Gastrocnemius medialis (tissue), 4 donors: ENCODE measurements around the gene SEMA6B. TPM values are rescaled to one million over a fixed set of nuclear protein-coding genes. Genes with fewer than 3 reads are reported as not detected.
A peak's percentile ranks its signal among the peaks of the same experiment; 100 is the strongest.

ENCODE experiments used
- ATAC-seq, 2 donors: fragments of 150-250 bp; one replicate each; pipeline ENCODE4 v1.9.1; 2016
- DNase-seq, 2 donors: peaks; one replicate each; pipeline ENCODE4 v3.0.0-alpha.2; 2019
- H3K27ac ChIP-seq, 4 donors: fragments of 200-600 bp; sonication (generic); 1 replicate in 1 of 4; 2 replicates in 3 of 4; pipeline ENCODE4 v1.5.1; 2016 to 2018; ENCODE audit warnings: mild to moderate bottlenecking in 2 of 4, moderate library complexity in 1 of 4
- H3K27me3 ChIP-seq, 3 donors: fragments of 200-600 bp; sonication (generic) in 2 of 3; 1 replicate in 1 of 3; 2 replicates in 2 of 3; pipeline versions ENCODE4 v1.5.1 to v1.6.0; 2016 to 2019; ENCODE audit warnings: mild to moderate bottlenecking in 1 of 3, moderate library complexity in 1 of 3
- H3K36me3 ChIP-seq, 2 donors: fragments of 200-600 bp; sonication (generic) in 1 of 2; one replicate each; pipeline ENCODE4 v1.5.1; 2017 to 2018
- H3K4me1 ChIP-seq, 2 donors: fragments of 200-600 bp; sonication (generic) in 1 of 2; one replicate each; pipeline ENCODE4 v1.5.1; 2016 to 2017; ENCODE audit warnings: mild to moderate bottlenecking in 2 of 2
- H3K4me3 ChIP-seq, 4 donors: fragments of 200-600 bp; sonication (generic) in 3 of 4; 1 replicate in 1 of 4; 2 replicates in 3 of 4; pipeline ENCODE4 v1.5.1; 2016 to 2019; ENCODE audit warnings: mild to moderate bottlenecking in 2 of 4
- H3K9me3 ChIP-seq, 3 donors: fragments of 200-600 bp; sonication (generic) in 2 of 3; 1 replicate in 1 of 3; 2 replicates in 2 of 3; pipeline ENCODE4 v1.5.1; 2016 to 2019
- POLR2A ChIP-seq, 2 donors: fragments of 450-650 bp; IDR thresholded peaks; one replicate each; pipeline ENCODE4 v1.6.1; 2017; ENCODE audit warnings: antibody characterized with exemption in 2 of 2, mild to moderate bottlenecking in 2 of 2, moderate library complexity in 2 of 2
- in situ Hi-C, 4 donors: fragments of 200-750 bp; cut with MboI; loops; one replicate each; pipeline versions ENCODE4 v1.15.0 to v1.8.0; 2017; ENCODE audit warnings: low sequenced_read_pairs in 4 of 4
- intact Hi-C: fragments of 100-400 bp; cut with DNase I; formaldehyde crosslinking; loops from one replicate; pipeline ENCODE4 v1.15.1; 2023; ENCODE audit warnings: low total_unique reads
- total RNA-seq, 4 donors: library from RNA; depleted of rRNA; stranded (reverse); fragments of >200 nt; gene quantifications; one replicate each; pipeline versions ENCODE4 v1.1.0 to v1.2.3, GENCODE V29; 2016
- TF ChIP-seq, protein P1 (sequence below), 5 experiments: fragments of 450-650 bp in 3 of 5; fragments of 200-600 bp in 2 of 5; sonication (generic) in 2 of 5; IDR thresholded peaks in 4 of 5; conservative IDR thresholded peaks in 1 of 5; 1 replicate in 4 of 5; 2 replicates in 1 of 5; pipeline ENCODE4 v1.5.1; 2016 to 2019; ENCODE audit warnings: antibody characterized with exemption in 5 of 5, mild to moderate bottlenecking in 3 of 5, moderate library complexity in 3 of 5

SEMA6B gene
- total RNA-seq, 4 donors from 2014 or later: 1.4 to 3.3 (median 2.6) TPM

DNA sequence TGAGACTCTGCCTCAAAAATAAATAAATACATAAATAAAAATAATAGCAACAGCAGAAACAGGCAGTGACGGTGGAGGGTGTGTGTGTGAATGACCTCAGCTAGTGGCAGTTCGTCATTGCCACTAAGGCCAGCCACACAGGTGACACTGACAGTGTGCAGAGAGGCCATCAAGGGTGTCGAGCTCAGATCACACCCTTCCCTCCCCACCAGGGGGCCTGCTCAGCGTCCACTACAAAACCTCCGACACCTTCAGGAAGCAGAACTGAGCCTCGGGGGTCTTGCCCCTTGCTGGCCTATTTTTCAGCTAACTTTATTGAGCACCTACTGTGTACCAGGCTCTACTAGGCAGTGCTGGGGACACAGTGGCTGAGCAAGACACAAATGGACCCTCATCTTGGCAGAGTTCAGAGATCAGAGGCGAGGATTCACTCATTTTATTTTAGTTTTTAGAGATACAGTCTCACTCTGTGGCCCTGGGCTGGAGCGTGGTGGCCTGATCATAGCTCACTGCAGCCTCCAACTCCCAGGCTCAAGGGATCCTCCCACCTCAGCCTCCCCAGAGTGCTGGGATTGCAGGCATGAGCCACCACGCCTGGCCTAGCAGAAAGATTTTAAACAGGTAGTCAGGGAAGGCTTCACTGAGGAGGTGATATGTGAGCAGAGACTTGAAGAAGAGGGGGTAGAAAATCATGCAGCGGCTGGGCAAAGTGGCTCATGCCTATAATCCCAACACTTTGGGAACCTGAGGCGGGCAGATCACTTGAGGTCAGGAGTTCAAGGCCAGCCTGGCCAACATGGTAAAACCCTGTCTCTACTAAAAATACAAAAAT, 30.3 kb upstream of the SEMA6B start:
- H3K27me3 ChIP-seq: peaks cover 10 to 14% (median 10%) of the 10 kb centered on the region in 3 donors
- no peak for DNase-seq
- no peak for ATAC-seq

DNA sequence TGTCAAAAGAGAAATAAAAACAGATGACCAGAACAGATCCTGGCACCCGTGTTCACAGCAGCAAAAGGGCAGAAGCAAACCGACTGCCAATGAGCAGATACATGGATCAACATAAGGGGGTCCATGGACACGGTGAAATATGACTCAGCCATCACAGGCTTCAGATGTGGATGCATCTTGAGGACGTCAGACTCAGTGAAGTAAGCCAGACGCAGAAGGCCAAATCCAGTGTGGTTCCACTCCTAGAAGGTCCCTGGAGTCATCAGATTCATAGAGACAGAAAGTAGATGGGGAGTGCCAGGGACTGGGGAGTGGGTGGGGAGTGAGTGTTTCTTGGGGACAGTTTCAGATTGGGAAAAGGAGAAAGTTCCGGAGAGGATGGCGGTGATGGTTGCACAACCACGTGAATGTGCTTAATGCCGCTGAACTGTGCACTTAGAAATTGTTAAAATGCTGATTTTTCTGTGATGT, 28.8 kb upstream of the SEMA6B start:
- TF ChIP-seq, protein P1, sequence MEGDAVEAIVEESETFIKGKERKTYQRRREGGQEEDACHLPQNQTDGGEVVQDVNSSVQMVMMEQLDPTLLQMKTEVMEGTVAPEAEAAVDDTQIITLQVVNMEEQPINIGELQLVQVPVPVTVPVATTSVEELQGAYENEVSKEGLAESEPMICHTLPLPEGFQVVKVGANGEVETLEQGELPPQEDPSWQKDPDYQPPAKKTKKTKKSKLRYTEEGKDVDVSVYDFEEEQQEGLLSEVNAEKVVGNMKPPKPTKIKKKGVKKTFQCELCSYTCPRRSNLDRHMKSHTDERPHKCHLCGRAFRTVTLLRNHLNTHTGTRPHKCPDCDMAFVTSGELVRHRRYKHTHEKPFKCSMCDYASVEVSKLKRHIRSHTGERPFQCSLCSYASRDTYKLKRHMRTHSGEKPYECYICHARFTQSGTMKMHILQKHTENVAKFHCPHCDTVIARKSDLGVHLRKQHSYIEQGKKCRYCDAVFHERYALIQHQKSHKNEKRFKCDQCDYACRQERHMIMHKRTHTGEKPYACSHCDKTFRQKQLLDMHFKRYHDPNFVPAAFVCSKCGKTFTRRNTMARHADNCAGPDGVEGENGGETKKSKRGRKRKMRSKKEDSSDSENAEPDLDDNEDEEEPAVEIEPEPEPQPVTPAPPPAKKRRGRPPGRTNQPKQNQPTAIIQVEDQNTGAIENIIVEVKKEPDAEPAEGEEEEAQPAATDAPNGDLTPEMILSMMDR (IDR thresholded peaks at IDR 0.05 in 4 of 5, conservative IDR thresholded peaks at IDR 0.05 in 1 of 5): no peak
- TF ChIP-seq POLR2A (IDR thresholded peaks at IDR 0.05): no peak
- no peak for ATAC-seq
- Histone ChIP-seq H3K4me1 (peaks cover 0 to 10% of the 10 kb centered on the region in 2 donors), H3K27me3 (peaks cover 20 to 27% (median 24%) of the 10 kb centered on the region in 3 donors), H3K4me3 (no peak overlapping the region), H3K9me3 (no peaks in the 10 kb centered on the region), H3K27ac (no peak overlapping the region), H3K36me3 (no peaks in the 10 kb centered on the region)
- DNase-seq: no peak
- in situ Hi-C loops (no loop called here), intact Hi-C loops (no loop called here)

More for the DNA sequence above, 30.3 kb upstream of the SEMA6B start:
- H3K4me3 ChIP-seq: no peak overlapping the region
- intact Hi-C loops (no loop called here), in situ Hi-C loops (no loop called here)
- H3K4me1 ChIP-seq: peaks cover 0 to under 1% of the 10 kb centered on the region in 2 donors
- H3K36me3 ChIP-seq: no peaks in the 10 kb centered on the region
- TF ChIP-seq, protein P1 (IDR thresholded peaks at IDR 0.05 in 4 of 5, conservative IDR thresholded peaks at IDR 0.05 in 1 of 5): peak in 1 of 5 experiments; percentile 11
- TF ChIP-seq POLR2A (IDR thresholded peaks at IDR 0.05): no peak
- H3K9me3 ChIP-seq: no peaks in the 10 kb centered on the region
- no peak overlapping the region for H3K27ac ChIP-seq

DNA sequence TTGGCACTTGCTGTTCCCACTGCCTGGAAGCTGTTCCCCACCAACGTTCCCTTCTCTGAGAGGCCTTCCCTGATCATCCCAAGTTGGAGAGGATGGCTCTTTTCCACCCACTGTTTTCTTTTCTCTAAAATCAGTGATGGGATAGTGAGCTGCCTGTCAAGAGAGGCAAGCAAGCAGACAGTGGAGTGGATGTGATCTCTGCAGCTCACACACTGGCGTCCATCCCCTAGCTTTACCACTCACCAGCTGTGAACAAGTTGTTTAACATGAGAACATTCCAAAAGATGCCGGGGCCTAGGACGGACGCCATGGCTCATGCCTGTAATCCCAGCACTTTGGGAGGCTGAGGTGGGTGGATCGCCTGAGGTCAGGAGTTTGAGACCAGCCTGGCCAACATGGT, 28.0 kb upstream of the SEMA6B start:
- Histone ChIP-seq H3K27me3 (peaks cover 20 to 28% (median 25%) of the 10 kb centered on the region in 3 donors), H3K4me1 (peaks cover 0 to 10% of the 10 kb centered on the region in 2 donors), H3K36me3 (no peaks in the 10 kb centered on the region), H3K9me3 (no peaks in the 10 kb centered on the region), H3K27ac (no peak overlapping the region), H3K4me3 (no peak overlapping the region)
- intact Hi-C loops: no loop called here
- TF ChIP-seq POLR2A (IDR thresholded peaks at IDR 0.05): no peak
- ATAC-seq (no peak), DNase-seq (no peak)
- in situ Hi-C loops: no loop called here

DNA sequence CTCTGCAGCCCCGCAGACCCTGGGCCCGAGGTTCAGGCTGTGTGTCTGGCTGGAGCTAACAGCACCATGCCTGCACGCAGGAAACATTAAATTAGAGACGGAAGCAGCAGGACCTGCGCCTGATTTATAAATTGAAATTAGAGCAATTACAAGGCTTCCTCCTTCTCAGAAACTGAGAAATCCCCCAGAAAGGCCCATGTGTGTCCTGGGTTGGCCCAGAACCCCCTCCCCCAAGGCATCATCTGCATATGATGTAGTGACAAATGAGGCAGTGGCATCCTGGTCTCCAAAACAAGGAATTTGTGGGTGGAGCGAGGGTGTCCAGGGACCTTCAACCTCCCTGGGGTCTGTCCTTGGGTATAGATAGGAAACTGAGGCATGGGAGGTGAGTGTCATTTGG, 27.2 kb upstream of the SEMA6B start:
- no peak for TF ChIP-seq POLR2A (IDR thresholded peaks at IDR 0.05)
- TF ChIP-seq, protein P1 (IDR thresholded peaks at IDR 0.05 in 4 of 5, conservative IDR thresholded peaks at IDR 0.05 in 1 of 5): no peak
- H3K27ac ChIP-seq: no peak overlapping the region
- in situ Hi-C loops: no loop called here
- H3K9me3 ChIP-seq: no peaks in the 10 kb centered on the region
- intact Hi-C loops: no loop called here
- H3K27me3 ChIP-seq: peaks cover 20 to 34% (median 30%) of the 10 kb centered on the region in 3 donors
- ATAC-seq: no peak
- no peak overlapping the region for H3K4me3 ChIP-seq
- H3K4me1 ChIP-seq: peaks cover 0 to 10% of the 10 kb centered on the region in 2 donors
- no peaks in the 10 kb centered on the region for H3K36me3 ChIP-seq
- no peak for DNase-seq

DNA sequence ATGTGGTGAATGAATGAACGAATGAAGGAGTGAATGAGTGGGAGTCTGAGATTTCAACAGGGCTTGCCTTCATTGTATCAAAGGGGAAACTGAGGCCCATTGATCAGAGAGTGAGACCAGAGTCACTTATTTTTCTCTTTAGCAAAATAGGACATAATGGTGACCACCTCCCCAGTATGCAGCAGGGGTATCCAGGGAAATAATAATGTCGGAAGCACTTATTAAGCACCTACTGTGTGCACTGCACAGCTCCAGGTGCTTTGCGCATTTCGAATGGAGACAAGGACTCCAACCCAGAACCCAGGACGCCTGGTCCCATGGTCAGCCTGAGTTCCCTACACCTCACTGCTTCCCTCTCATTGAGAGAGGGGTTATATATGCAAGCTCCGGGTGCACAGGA, 26.8 kb upstream of the SEMA6B start:
- Histone ChIP-seq H3K4me3 (no peak overlapping the region), H3K4me1 (peaks cover 0 to 10% of the 10 kb centered on the region in 2 donors), H3K27ac (no peak overlapping the region), H3K36me3 (no peaks in the 10 kb centered on the region), H3K9me3 (no peaks in the 10 kb centered on the region), H3K27me3 (peaks cover 20 to 34% (median 32%) of the 10 kb centered on the region in 3 donors)
- TF ChIP-seq POLR2A (IDR thresholded peaks at IDR 0.05): no peak
- TF ChIP-seq, protein P1 (IDR thresholded peaks at IDR 0.05 in 4 of 5, conservative IDR thresholded peaks at IDR 0.05 in 1 of 5): no peak
- ATAC-seq (no peak), DNase-seq (no peak)
- in situ Hi-C loops: no loop called here
- intact Hi-C loops: no loop called here
